Measurements from ENCODE around the gene CHST1. TPM values are rescaled to one million over a fixed set of nuclear protein-coding genes. Genes with fewer than 3 reads are reported as not detected.

Gene CHST1
- total RNA-seq, 3 donors from 2014 or later (not counting 1 experiment from before 2014, with no cell fraction given) = not detected

DNA sequence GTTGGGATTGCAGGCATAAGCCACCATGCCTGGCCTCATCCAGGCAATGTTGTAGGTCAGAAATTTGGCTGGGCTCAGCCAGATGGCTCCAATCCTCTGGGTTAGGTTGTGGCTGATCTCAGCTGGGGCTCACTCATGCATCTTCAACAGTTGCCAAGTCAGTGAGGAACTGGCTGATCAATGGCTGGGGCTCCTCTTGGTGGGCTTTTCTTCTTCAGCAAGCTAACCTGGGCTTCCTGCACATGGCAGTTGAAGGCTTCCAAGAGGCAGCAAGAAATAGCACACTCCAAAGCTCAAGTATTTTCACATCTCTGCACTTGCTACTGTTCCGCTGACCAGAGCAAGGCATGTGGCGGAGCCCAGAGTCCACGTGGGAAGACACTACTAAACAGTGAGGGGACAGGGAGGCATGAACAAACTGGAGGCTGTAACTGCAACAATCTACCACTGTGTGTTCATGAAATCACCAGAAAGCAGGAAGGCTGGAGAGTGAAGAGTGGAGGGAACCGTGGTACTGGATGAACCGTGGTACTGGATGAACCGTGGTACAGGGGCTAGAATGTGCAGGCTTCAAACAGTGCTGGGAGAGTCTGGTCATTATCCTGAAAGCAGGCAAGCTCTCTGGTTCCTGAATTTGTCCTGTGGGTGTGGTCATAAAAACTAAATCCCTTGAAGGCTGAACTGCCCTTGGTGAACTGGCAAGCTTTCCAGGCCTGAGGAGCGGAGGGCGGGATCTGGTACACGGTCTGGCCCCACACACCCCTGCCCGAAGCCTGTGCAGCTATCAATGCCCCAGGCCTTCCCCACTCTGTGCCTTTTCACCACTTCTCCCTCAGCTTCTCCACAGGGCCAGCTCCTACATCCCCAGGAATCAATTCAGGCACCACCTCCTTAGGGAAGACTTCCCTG lies 20.2 kb downstream of the CHST1 start:
- Mint-ChIP-seq H3K27ac (no peak overlapping the region), H3K9me3 (no peaks in the 10 kb centered on the region), H3K4me3 (no peak overlapping the region), H3K4me1 (peaks cover 7 to 10% of the 10 kb centered on the region in 2 donors), H3K36me3 (no peaks in the 10 kb centered on the region), H3K27me3 (ENCODE audit: low read depth in 2 of 2) (peaks cover 9 to 45% of the 10 kb centered on the region in 2 donors)
- no peak for DNase-seq
- TF ChIP-seq, protein P1, sequence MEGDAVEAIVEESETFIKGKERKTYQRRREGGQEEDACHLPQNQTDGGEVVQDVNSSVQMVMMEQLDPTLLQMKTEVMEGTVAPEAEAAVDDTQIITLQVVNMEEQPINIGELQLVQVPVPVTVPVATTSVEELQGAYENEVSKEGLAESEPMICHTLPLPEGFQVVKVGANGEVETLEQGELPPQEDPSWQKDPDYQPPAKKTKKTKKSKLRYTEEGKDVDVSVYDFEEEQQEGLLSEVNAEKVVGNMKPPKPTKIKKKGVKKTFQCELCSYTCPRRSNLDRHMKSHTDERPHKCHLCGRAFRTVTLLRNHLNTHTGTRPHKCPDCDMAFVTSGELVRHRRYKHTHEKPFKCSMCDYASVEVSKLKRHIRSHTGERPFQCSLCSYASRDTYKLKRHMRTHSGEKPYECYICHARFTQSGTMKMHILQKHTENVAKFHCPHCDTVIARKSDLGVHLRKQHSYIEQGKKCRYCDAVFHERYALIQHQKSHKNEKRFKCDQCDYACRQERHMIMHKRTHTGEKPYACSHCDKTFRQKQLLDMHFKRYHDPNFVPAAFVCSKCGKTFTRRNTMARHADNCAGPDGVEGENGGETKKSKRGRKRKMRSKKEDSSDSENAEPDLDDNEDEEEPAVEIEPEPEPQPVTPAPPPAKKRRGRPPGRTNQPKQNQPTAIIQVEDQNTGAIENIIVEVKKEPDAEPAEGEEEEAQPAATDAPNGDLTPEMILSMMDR (IDR thresholded peaks at IDR 0.05) = no peak
- WGBS (ENCODE audit: insufficient coverage) = 94% methylated on average over 10 of the region's 10 CpGs
- Histone ChIP-seq H3K4me1 (ENCODE audit: control insufficient read depth, insufficient read depth, low read length) (no peaks in the 10 kb centered on the region), H3K4me3 (ENCODE audit: low read length) (no peak overlapping the region), H3K9me3 (ENCODE audit: control insufficient read depth, insufficient read depth, low read length) (no peaks in the 10 kb centered on the region), H3K27me3 (ENCODE audit: control insufficient read depth, insufficient read depth, low read length) (no peaks in the 10 kb centered on the region), H3K27ac (ENCODE audit: low read length) (no peak overlapping the region), H3K36me3 (ENCODE audit: control insufficient read depth, insufficient read depth, low read length) (no peaks in the 10 kb centered on the region)
- intact Hi-C loops (cut with micrococcal nuclease) = no loop called here
- no peak for ATAC-seq

DNA sequence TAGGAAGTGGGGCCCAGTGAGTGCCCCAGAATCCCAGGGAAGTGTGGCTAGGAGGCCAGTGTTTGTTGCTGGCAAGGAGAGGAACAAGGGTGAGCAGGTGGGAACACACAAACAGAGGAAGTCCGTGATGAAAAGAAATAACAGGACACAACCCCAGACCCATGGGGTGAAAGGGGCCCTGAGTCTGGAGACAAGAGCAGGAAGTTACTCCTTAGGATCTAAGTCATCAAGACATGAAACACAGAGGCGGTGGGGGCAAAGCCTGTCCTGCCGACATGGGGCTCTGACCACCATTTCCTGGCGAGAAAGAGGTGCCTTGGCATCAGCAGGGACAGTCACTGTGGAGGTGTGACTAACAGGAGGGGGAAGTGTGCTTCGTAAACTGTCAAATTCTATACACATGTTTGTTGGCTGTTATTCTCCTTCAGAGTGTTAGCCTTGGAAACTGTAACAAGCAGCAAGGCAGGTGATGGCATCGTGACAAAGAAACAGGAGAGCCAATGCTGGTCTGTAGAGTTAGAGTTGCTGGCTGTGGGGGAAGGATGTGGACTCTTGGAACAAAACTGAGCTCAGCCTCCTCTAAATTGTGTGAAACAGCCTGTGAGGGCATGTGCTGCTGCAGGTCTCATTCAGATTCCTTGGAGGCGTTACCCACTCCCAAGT lies 21.7 kb downstream of the CHST1 start:
- no peaks in the 10 kb centered on the region for H3K4me1 ChIP-seq (ENCODE audit: control insufficient read depth, insufficient read depth, low read length)
- H3K36me3 Mint-ChIP-seq = peaks cover 3% of the 10 kb centered on the region
- peaks cover 2% of the 10 kb centered on the region for H3K27me3 ChIP-seq (ENCODE audit: control insufficient read depth, insufficient read depth, low read length)
- H3K27me3 Mint-ChIP-seq (ENCODE audit: low read depth in 2 of 2) = peaks cover 18 to 50% of the 10 kb centered on the region in 2 donors
- no peak overlapping the region for H3K4me3 ChIP-seq (ENCODE audit: low read length)
- no peaks in the 10 kb centered on the region for H3K9me3 ChIP-seq (ENCODE audit: control insufficient read depth, insufficient read depth, low read length)
- peaks cover 6% of the 10 kb centered on the region in 2 donors for H3K4me1 Mint-ChIP-seq
- no peak for DNase-seq
- H3K27ac Mint-ChIP-seq = no peak overlapping the region
- TF ChIP-seq, protein P1 (IDR thresholded peaks at IDR 0.05) = no peak
- peaks cover under 1 to 1% of the 10 kb centered on the region in 2 donors for H3K9me3 Mint-ChIP-seq
- 38% methylated on average over 7 of the region's 7 CpGs for WGBS (ENCODE audit: insufficient coverage)
- no peaks in the 10 kb centered on the region for H3K36me3 ChIP-seq (ENCODE audit: control insufficient read depth, insufficient read depth, low read length)
- ATAC-seq = peak in 1 of 3 donors; percentile 42
- intact Hi-C loops (cut with micrococcal nuclease) = no loop called here
- H3K27ac ChIP-seq (ENCODE audit: low read length) = no peak overlapping the region
- H3K4me3 Mint-ChIP-seq = no peak overlapping the region

DNA sequence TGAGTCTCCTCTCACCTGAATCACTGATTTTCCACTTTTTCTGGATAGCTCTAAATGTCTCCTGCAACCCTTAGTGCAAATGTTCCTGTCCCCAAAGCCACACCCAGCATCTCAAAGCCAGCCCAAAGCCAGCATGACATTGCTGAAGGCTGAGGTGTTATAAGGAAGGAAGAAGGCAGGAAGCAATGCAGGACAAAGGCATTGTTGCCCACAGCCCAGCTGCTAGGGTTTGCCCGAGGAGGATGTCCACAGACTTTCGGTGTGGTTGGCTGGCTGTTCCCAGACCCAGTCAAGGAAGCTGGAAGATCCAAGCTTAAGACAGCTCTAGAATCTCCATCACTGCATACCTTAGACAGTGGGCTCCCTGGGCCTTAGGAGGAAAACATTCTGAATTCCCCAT lies 23.5 kb downstream of the CHST1 start:
- H3K4me3 ChIP-seq (ENCODE audit: low read length) = no peak overlapping the region
- intact Hi-C loops (cut with micrococcal nuclease) = no loop called here
- H3K4me1 ChIP-seq (ENCODE audit: control insufficient read depth, insufficient read depth, low read length) = no peaks in the 10 kb centered on the region
- H3K9me3 ChIP-seq (ENCODE audit: control insufficient read depth, insufficient read depth, low read length) = no peaks in the 10 kb centered on the region
- TF ChIP-seq, protein P1 (IDR thresholded peaks at IDR 0.05) = no peak
- peaks cover 21 to 60% of the 10 kb centered on the region in 2 donors for H3K27me3 Mint-ChIP-seq (ENCODE audit: low read depth in 2 of 2)
- H3K9me3 Mint-ChIP-seq = peaks cover 3 to 4% of the 10 kb centered on the region in 2 donors
- H3K27ac Mint-ChIP-seq = no peak overlapping the region
- 0% methylated on average over 2 of the region's 2 CpGs for WGBS (ENCODE audit: insufficient coverage)
- H3K27ac ChIP-seq (ENCODE audit: low read length) = no peak overlapping the region
- H3K4me3 Mint-ChIP-seq = no peak overlapping the region
- DNase-seq = no peak
- peaks cover 6% of the 10 kb centered on the region in 2 donors for H3K4me1 Mint-ChIP-seq
- H3K36me3 Mint-ChIP-seq = peaks cover 8% of the 10 kb centered on the region
- peaks cover 5% of the 10 kb centered on the region for H3K27me3 ChIP-seq (ENCODE audit: control insufficient read depth, insufficient read depth, low read length)
- ATAC-seq = no peak
- H3K36me3 ChIP-seq (ENCODE audit: control insufficient read depth, insufficient read depth, low read length) = no peaks in the 10 kb centered on the region
